PC-3 (cell line): ENCODE data around the gene BSN.

Source experiments
- EZH2 ChIP-seq: fragments of 300-600 bp; sonication (generic); IDR thresholded peaks from one replicate; pipeline ENCODE4 v1.6.1; 2017; ENCODE audit warnings: antibody characterized with exemption, mild to moderate bottlenecking, low read length; ENCODE audit not compliant: unreplicated experiment
- EZH2phosphoT487 ChIP-seq: fragments of 300-600 bp; sonication (generic); IDR thresholded peaks from 2 replicates; pipeline ENCODE4 v1.6.1; 2018; ENCODE audit warnings: mild to moderate bottlenecking, antibody characterized with exemption, low read length, borderline replicate concordance
- TF ChIP-seq, protein P1 (sequence below): fragments of 300-600 bp; sonication (generic); conservative IDR thresholded peaks from 2 replicates; pipeline ENCODE4 v1.5.1; 2017; ENCODE audit warnings: antibody characterized with exemption, low read depth, mild to moderate bottlenecking, low read length

DNA sequence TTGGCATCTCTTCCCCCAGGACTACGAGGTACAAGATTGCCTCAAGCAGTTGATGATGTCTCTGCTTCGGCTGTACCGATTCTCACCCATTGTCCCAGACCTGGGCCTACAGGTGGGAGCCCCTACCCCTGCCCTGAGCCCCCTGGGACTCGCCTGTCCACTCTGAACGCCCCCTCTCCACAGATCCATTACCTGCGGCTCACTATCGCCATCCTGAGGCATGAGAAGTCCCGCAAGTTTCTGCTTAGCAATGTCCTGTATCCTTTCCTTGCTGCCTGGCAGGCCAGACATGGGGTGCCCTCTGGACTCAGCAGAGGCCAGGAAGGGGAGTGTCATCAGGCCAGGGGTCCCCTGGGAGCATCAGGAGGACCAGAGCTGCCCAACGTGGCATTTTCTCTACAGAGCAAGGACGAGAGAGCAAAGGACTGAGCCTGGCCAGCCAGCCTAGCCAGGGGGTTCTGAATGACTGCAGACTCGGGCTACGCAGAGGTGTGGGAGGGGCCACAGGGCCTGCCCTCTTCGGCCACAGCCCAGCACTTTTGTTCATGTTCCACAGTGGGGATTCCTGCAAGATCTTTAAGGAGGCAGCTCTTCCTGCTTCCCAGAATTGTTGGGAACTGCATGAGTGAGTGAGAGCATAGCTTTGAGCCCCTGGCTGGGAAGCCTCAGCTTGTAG, 146.3 kb downstream of the BSN start:
- TF ChIP-seq, protein P1, sequence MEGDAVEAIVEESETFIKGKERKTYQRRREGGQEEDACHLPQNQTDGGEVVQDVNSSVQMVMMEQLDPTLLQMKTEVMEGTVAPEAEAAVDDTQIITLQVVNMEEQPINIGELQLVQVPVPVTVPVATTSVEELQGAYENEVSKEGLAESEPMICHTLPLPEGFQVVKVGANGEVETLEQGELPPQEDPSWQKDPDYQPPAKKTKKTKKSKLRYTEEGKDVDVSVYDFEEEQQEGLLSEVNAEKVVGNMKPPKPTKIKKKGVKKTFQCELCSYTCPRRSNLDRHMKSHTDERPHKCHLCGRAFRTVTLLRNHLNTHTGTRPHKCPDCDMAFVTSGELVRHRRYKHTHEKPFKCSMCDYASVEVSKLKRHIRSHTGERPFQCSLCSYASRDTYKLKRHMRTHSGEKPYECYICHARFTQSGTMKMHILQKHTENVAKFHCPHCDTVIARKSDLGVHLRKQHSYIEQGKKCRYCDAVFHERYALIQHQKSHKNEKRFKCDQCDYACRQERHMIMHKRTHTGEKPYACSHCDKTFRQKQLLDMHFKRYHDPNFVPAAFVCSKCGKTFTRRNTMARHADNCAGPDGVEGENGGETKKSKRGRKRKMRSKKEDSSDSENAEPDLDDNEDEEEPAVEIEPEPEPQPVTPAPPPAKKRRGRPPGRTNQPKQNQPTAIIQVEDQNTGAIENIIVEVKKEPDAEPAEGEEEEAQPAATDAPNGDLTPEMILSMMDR, result peak; percentile 46
- TF ChIP-seq EZH2phosphoT487 (no peak), EZH2 (no peak)
